Jurkat, Clone E6-1 (cell line): Measurements from ENCODE around the gene KRTAP12-3. TPM values are rescaled to one million over a fixed set of nuclear protein-coding genes. Genes with fewer than 3 reads are reported as not detected.
"Not testable (repeated sequence)": the region's sequence is repeated elsewhere in the genome, so short reads cannot be mapped to it uniquely, and the experiment has no call there.

Experiments used
- DNase-seq: peaks from one replicate; pipeline ENCODE4 v3.0.0-alpha.2; 2011; ENCODE audit warnings: low read depth, low spot score
- H3K4me3 ChIP-seq: 2 replicates; pipeline ENCODE4 v1.5.1; 2011; ENCODE audit warnings: mild to moderate bottlenecking, low read length, control low read depth, moderate library complexity
- polyA plus RNA-seq: library from polyadenylated mRNA; unstranded; fragments of >200 nt; gene quantifications from one replicate; pipeline ENCODE4 v1.2.1, GENCODE V29; 2012; ENCODE audit warnings: missing spikeins; ENCODE audit not compliant: insufficient read length, insufficient read depth

KRTAP12-3 gene
- polyA plus RNA-seq: not detected

DNA sequence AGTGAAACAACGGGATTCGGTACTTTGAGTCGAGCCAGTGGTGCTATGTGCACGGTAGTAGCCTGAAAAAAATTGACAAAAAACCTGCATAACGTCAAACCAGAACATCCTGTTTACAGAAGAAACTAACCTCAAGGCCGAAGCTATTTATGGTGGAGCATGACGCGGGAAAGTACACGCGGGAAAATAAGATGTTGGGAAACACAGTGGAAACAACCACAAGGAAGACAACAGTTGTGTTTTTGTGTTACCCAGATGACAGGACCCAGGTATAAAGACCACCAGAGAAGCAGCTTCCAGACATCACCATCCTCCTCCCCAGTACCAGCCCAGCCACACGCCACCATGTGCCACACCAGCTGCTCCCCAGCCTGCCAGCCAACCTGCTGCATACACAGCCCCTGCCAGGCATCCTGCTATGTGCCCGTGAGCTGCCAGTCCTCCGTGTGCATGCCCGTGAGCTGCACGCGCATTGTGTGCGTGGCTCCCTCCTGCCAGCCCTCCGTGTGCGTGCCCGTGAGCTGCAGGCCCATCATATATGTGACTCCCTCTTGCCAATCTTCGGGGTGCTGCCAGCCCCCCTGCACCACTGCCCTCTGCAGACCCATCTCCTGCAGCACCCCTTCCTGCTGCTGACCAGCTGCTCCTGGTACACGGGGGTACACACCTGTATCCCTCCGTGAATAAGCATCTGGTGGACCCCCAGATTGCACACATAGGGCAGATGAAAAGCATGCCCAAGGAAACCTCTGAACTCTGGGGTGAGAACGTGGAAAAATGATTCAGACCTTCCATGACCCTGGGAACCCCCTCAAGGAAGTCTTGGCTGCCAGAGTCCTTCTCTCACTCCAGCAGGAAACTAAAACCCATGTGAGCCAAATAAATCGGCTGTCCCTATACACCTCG is at the start of gene KRTAP12-3:
TSS of gene KRTAP12-3 (plus strand) at position 298 of the 906 bp plus-strand sequence. CDS start at position 346, 48 bp downstream.
- no peak within 1 kb of the TSS for H3K4me3 ChIP-seq
- peak; percentile 48 for DNase-seq

GRCh38 chr21:44609193-44609592 is 48.5 kb upstream of the KRTAP12-3 start:
- DNase-seq: no peak
- H3K4me3 ChIP-seq: no peak overlapping the region

- not testable (repeated sequence) for H3K4me3 ChIP-seq, DNase-seq
Measured at GRCh38 chr21:44610157-44610843, 47.4 kb upstream of the KRTAP12-3 start.

- no peak overlapping the region for H3K4me3 ChIP-seq
- no peak for DNase-seq
Measured at GRCh38 chr21:44611551-44611950, 46.2 kb upstream of the KRTAP12-3 start.

DNA sequence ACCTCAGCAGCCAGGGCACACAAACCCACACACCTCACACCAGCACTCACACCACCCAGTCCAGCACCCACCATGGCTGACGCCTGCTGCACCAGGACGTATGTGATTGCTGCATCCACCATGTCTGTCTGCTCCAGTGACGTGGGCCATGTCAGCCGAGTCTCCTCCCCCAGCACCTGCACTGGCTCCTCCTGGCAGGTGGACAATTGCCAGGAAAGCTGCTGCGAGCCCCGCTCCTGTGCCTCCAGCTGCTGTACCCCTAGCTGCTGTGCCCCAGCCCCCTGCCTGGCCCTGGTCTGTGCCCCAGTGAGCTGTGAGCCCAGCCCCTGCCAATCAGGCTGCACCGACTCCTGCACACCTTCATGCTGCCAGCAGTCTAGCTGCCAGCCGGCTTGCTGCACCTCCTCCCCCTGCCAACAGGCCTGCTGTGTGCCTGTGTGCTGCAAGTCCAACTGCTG is 45.7 kb upstream of the KRTAP12-3 start, which contains the start of gene KRTAP10-8:
TSS of gene KRTAP10-8 (plus strand) at position 51 of the 458 bp plus-strand sequence. CDS start at position 73, 22 bp downstream.
- no peak for DNase-seq
- H3K4me3 ChIP-seq: no peak within 1 kb of the TSS

DNA sequence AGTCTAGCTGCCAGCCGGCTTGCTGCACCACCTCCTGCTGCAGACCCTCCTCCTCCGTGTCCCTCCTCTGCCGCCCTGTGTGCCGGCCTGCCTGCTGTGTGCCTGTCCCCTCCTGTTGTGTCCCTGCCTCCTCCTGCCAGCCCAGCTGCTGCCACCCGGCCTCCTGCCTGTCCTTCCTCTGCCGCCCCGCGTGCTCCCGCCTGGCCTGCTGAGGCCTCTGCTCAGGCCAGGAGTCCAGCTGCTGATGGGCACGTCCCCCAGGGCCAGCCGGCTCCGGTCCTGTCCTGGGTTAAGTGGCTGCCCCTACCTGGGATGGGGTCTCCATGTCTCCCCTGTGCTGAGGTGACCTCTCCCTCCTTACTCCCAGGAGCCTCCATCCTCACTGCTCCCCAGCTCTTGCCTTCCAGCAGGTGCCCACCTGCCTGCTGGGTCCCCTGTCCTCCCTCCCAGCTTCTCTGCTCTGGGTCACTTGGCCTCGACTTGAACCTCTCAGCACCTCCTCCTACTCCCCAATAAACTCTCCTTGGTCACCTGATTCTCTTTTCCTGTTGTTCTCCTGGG is 45.0 kb upstream of the KRTAP12-3 start:
- DNase-seq: no peak

DNA sequence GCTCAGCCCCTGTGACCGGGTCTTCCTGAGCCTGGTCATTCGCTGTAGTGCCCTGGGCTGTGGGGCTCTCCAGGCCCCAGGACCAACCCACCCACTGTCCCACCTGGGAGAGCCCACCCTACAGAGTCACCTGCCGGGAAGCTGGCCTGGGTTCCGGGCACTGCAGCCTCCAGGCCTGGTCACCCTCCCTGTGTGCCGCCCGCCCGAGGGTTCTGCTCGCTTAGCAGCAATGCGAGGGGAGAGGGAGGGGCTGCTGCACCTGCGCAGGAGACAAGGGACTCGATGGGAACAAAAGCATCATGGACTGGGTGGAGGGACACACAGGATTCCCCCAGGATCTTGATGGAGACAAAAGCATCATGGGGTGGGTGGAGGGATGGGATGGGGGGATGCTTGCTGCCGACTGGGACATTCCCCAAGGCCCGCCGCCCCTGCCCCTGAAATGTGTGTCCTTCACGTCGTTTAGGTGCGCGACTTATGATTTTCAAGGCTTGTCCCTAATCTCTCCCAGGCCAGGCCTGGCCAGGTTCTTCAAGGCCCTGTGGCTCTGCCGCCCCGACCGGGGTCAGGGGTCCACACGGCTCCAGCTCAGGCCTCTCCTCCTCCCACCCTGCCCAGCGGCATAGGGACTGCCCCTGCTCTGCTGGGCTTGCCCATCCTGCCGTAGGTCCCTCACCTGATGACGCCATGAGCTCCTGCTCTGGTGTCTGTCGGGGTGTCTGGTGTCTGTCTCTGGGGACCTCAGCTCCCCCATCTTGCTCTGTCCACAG is 44.2 kb upstream of the KRTAP12-3 start:
- no peak for DNase-seq

More for the DNA sequence above, 45.0 kb upstream of the KRTAP12-3 start:
- H3K4me3 ChIP-seq: no peak overlapping the region

GRCh38 chr21:44614161-44614631 is 43.5 kb upstream of the KRTAP12-3 start:
- DNase-seq: no peak

More for the DNA sequence above, 44.2 kb upstream of the KRTAP12-3 start:
- no peak overlapping the region for H3K4me3 ChIP-seq

GRCh38 chr21:44614961-44615391 is 42.8 kb upstream of the KRTAP12-3 start:
- no peak for DNase-seq
- no peak overlapping the region for H3K4me3 ChIP-seq

More at GRCh38 chr21:44614161-44614631, 43.5 kb upstream of the KRTAP12-3 start:
- no peak overlapping the region for H3K4me3 ChIP-seq

DNA sequence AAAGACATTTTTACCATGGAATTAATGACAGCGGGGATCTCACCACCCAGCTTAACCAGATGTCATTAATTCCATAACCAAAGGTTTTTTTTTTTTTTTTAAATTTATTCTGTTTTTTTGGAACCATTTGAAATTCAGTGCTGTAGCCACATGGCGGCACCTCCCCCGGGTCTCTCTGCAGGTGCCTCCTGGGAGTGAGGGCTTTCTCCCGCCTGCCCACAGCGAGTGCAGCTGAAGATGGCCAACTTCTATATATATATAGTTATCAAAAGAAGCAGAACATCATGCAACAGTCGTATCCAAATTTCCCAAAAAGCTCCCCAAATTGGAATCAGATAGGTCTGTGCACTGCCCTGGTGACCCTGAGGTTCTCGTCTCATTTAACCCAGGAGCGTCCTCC is 42.3 kb upstream of the KRTAP12-3 start:
- H3K4me3 ChIP-seq: no peak overlapping the region
- DNase-seq: no peak

DNA sequence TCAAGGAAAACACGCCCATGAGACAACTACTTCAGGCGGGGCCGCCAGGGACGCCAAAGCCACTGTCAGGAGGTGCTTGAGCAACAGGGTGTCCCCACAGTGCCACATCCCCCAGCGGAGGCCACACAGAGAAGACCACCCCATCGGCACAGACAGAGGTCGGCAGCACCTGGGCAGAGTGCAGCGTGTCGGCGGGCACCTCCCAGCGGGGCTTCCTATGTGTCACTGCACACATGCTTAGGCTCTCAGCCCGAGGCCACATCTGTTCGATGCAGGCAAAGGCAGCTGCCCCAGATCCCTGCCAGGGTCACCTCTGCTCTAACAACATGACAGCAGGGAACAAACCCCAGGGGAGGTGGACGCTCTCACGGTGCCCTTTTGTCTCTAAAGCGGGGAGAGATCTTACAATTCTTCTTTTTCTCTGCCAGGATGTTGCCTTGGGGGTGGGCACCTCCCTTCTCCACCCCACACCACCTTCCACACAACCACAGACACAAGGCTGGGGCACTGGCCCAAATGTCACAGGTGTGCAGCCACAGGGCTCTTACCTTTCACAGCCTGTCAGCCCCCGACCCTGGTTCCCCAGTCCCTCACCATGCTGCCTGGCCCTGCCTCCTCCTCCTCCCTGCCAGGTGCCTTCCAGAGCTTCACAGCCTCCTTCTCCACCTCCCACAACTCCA is 41.7 kb upstream of the KRTAP12-3 start:
- DNase-seq: no peak
- H3K4me3 ChIP-seq: no peak overlapping the region

GRCh38 chr21:44616591-44616926 is 41.2 kb upstream of the KRTAP12-3 start:
- H3K4me3 ChIP-seq: no peak overlapping the region
- DNase-seq: no peak

GRCh38 chr21:44617071-44617501 is 40.6 kb upstream of the KRTAP12-3 start:
- DNase-seq: no peak
- no peak overlapping the region for H3K4me3 ChIP-seq

GRCh38 chr21:44618504-44618903 is 39.2 kb upstream of the KRTAP12-3 start:
- no peak overlapping the region for H3K4me3 ChIP-seq
- DNase-seq: no peak

- DNase-seq: peak; percentile 25
- no peak overlapping the region for H3K4me3 ChIP-seq
Measured at GRCh38 chr21:44618909-44619308, 38.8 kb upstream of the KRTAP12-3 start.

DNA sequence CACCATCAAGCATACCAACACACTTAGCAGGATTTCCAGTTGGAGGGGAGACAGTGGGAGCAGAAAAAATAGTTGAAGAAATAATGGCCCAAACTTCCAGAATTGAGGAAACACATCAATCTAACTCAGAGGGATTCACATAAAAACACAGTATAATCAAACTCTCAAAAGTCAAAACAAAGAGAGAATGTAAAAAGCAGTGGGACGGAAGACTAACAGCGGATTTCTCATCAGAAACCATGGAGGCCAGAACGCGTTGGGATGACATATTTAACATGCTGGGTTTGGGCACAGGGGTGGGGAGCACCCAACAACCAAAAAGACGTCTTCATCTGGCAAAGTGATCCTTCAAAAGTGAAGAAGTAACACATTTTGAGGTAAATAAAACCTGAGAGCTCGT is 37.8 kb upstream of the KRTAP12-3 start:
- no peak for DNase-seq
- no peak overlapping the region for H3K4me3 ChIP-seq

GRCh38 chr21:44623575-44623974 is 34.2 kb upstream of the KRTAP12-3 start:
- H3K4me3 ChIP-seq: no peak overlapping the region
- DNase-seq: no peak

GRCh38 chr21:44625756-44626155 is 32.0 kb upstream of the KRTAP12-3 start:
- DNase-seq: no peak
- H3K4me3 ChIP-seq: no peak overlapping the region
